Endodermal cell (in vitro differentiated cells): ENCODE data around the gene PC. TPM values are rescaled to one million over a fixed set of nuclear protein-coding genes. Genes with fewer than 3 reads are reported as not detected.

Experiments used
- DNase-seq: peaks from one replicate; pipeline ENCODE4 v3.0.0-alpha.2; 2017
- H3K27ac ChIP-seq: 2 replicates; pipeline ENCODE4 v1.5.1; 2013; ENCODE audit warnings: mild to moderate bottlenecking, low read depth, low read length, moderate library complexity
- H3K27me3 ChIP-seq: 2 replicates; pipeline ENCODE4 v1.6.1; 2013; ENCODE audit warnings: mild to moderate bottlenecking, low read length, moderate library complexity; ENCODE audit not compliant: insufficient read depth, control insufficient read depth, poor library complexity, severe bottlenecking
- H3K36me3 ChIP-seq: 2 replicates; pipeline ENCODE4 v1.7.0; 2013; ENCODE audit warnings: mild to moderate bottlenecking, low read length, moderate library complexity; ENCODE audit not compliant: control insufficient read depth, insufficient read depth
- H3K4me1 ChIP-seq: one replicate; pipeline ENCODE4 v1.7.0; 2013; ENCODE audit warnings: low read length; ENCODE audit not compliant: control insufficient read depth, insufficient read depth
- H3K4me3 ChIP-seq: 2 replicates; pipeline ENCODE4 v1.5.1; 2013; ENCODE audit warnings: mild to moderate bottlenecking, low read length, moderate library complexity
- H3K9ac ChIP-seq: 2 replicates; pipeline ENCODE4 v1.6.1; 2013; ENCODE audit warnings: mild to moderate bottlenecking, low read length, moderate library complexity; ENCODE audit not compliant: poor library complexity, severe bottlenecking; ENCODE audit errors: extremely low read depth
- H3K9me3 ChIP-seq: 2 replicates; pipeline ENCODE4 v1.6.1; 2013; ENCODE audit warnings: mild to moderate bottlenecking, low read length, moderate library complexity; ENCODE audit not compliant: control insufficient read depth
- H3K27ac Mint-ChIP-seq: 2 replicates; pipeline ENCODE4 v1.8.0; 2020; ENCODE audit warnings: mixed read lengths
- H3K27me3 Mint-ChIP-seq: 2 replicates; pipeline ENCODE4 v1.8.0; 2021; ENCODE audit warnings: mild to moderate bottlenecking, mixed read lengths; ENCODE audit not compliant: insufficient read depth
- H3K36me3 Mint-ChIP-seq: 2 replicates; pipeline ENCODE4 v1.8.0; 2020; ENCODE audit warnings: low read depth, mixed read lengths
- H3K4me1 Mint-ChIP-seq: 2 replicates; pipeline ENCODE4 v1.8.0; 2020; ENCODE audit warnings: mixed read lengths
- H3K4me3 Mint-ChIP-seq: 2 replicates; pipeline ENCODE4 v1.8.0; 2020; ENCODE audit warnings: mild to moderate bottlenecking, moderate library complexity, mixed read lengths
- H3K9me3 Mint-ChIP-seq: 2 replicates; pipeline ENCODE4 v1.8.0; 2020; ENCODE audit warnings: mild to moderate bottlenecking, mixed read lengths
- CTCF ChIP-seq: fragments of 200-600 bp; sonication (generic); conservative IDR thresholded peaks from 2 replicates; pipeline ENCODE4 v1.5.0; 2021; ENCODE audit warnings: antibody characterized with exemption, mild to moderate bottlenecking
- WGBS, 2 experiments: methylation state at CpG; one replicate each; pipeline versions ENCODE4 v1.1.5 to v1.1.7; 2013; ENCODE audit warnings: missing lambda C conversion rate in 2 of 2, mixed read lengths in 1 of 2; ENCODE audit not compliant: insufficient coverage in 1 of 2, insufficient read length in 1 of 2; 5-methylcytosine and 5-hydroxymethylcytosine counted together
- total RNA-seq, 2 donors: library from RNA; stranded (reverse); fragmentation: NEBNext Ultra II Directional in 1 of 2; extraction: Animal tissue kit (Norgen Biotek cat#: 25700) in 1 of 2; gene quantifications; 2 replicates in 1 of 2; 3 replicates in 1 of 2; pipeline ENCODE4 v1.2.1, GENCODE V29; 2021

The PC gene
- total RNA-seq, 2 donors from 2014 or later: 21.9 to 24.4 TPM

DNA sequence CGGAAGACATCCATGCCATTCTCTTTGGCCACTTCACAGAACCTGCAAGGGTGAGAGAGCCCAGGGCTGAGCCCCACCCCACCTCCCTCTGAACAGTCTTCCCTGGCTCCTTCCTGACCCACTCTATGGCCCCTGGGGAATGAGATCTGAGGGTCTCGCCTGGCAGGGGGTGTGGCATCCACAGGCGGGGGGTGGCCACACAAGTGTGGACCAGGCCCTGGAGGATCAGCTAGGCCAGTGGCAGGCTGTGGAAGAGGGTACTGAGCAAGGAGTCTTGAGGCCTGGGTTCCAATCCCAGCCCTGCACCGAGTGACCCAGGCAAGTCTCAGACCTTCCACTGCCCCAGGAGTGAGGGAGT is 107.0 kb downstream of the PC start:
- H3K4me1 ChIP-seq: no peaks in the 10 kb centered on the region
- no peak overlapping the region for H3K27ac ChIP-seq
- no peaks in the 10 kb centered on the region for H3K9me3 ChIP-seq
- no peak overlapping the region for H3K9ac ChIP-seq
- H3K4me3 ChIP-seq: no peak overlapping the region
- peak; percentile 41 for DNase-seq
- Mint-ChIP-seq H3K9me3 (no peaks in the 10 kb centered on the region), H3K27me3 (no peaks in the 10 kb centered on the region), H3K27ac (no peak overlapping the region), H3K4me3 (no peak overlapping the region), H3K36me3 (peaks cover 8% of the 10 kb centered on the region), H3K4me1 (peaks cover 4% of the 10 kb centered on the region)
- 82 to 100% methylated on average over 2 to 4 of the region's 4 CpGs for WGBS, 2 experiments
- no peaks in the 10 kb centered on the region for H3K27me3 ChIP-seq
- no peak for TF ChIP-seq CTCF
- peaks cover 8% of the 10 kb centered on the region for H3K36me3 ChIP-seq

DNA sequence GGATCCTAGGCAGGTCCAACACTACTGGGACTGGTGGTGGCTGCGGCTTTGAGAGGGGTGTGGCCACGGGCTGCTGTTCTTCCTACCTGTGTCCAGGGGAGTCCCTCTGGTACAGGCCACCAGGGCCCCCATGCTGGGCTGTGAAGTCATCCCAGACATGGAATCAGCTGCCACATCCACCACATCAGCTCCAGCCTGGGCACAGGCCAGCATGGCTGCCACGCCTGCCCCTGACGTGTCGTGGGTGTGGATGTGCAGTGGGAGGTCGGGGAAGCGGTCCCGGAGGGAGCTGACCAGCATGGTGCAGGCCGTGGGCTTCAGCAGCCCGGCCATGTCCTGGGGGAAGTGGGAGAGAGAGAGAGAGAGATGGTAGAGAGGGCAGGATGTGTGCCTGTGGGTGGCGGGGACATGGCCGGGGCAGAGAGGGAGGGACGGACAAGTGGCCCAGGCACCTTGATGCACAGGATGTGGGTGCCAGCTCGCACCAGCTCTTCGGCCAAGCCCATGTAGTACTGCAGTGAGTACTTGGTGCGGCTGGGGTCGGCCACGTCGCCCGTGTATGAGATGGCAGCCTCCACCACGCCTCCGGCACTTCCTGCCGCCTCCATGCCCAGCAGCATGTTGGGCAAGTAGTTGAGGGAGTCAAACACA is 107.5 kb downstream of the PC start:
- H3K27ac ChIP-seq: no peak overlapping the region
- H3K27me3 Mint-ChIP-seq: no peaks in the 10 kb centered on the region
- H3K4me3 Mint-ChIP-seq: no peak overlapping the region
- H3K4me1 Mint-ChIP-seq: peaks cover 4% of the 10 kb centered on the region
- TF ChIP-seq CTCF: no peak
- no peaks in the 10 kb centered on the region for H3K9me3 ChIP-seq
- H3K9me3 Mint-ChIP-seq: no peaks in the 10 kb centered on the region
- no peak for DNase-seq
- H3K27me3 ChIP-seq: no peaks in the 10 kb centered on the region
- no peak overlapping the region for H3K27ac Mint-ChIP-seq
- peaks cover 8% of the 10 kb centered on the region for H3K36me3 Mint-ChIP-seq
- H3K4me3 ChIP-seq: no peak overlapping the region
- H3K4me1 ChIP-seq: no peaks in the 10 kb centered on the region
- no peak overlapping the region for H3K9ac ChIP-seq
- peaks cover 13% of the 10 kb centered on the region for H3K36me3 ChIP-seq
- 94 to 95% methylated on average over 13 to 23 of the region's 23 CpGs for WGBS, 2 experiments

GRCh38 chr11:66850235-66850587 is 108.0 kb downstream of the PC start:
- Histone ChIP-seq H3K4me3 (no peak overlapping the region), H3K27ac (no peak overlapping the region), H3K4me1 (no peaks in the 10 kb centered on the region), H3K9ac (no peak overlapping the region), H3K36me3 (peaks cover 17% of the 10 kb centered on the region), H3K9me3 (no peaks in the 10 kb centered on the region), H3K27me3 (no peaks in the 10 kb centered on the region)
- H3K27ac Mint-ChIP-seq: no peak overlapping the region
- no peaks in the 10 kb centered on the region for H3K27me3 Mint-ChIP-seq
- peaks cover 10% of the 10 kb centered on the region for H3K36me3 Mint-ChIP-seq
- DNase-seq: peak; percentile 45
- 95 to 96% methylated on average over 5 to 10 of the region's 10 CpGs for WGBS, 2 experiments
- no peak overlapping the region for H3K4me3 Mint-ChIP-seq
- H3K4me1 Mint-ChIP-seq: no peaks in the 10 kb centered on the region
- no peak for TF ChIP-seq CTCF
- H3K9me3 Mint-ChIP-seq: no peaks in the 10 kb centered on the region
